ENCODE data around the gene LGMN. TPM values are rescaled to one million over a fixed set of nuclear protein-coding genes. Genes with fewer than 3 reads are reported as not detected.

LGMN gene
- total and polyA plus RNA-seq, 4 donors = 115 to 182 (median 136) TPM

DNA sequence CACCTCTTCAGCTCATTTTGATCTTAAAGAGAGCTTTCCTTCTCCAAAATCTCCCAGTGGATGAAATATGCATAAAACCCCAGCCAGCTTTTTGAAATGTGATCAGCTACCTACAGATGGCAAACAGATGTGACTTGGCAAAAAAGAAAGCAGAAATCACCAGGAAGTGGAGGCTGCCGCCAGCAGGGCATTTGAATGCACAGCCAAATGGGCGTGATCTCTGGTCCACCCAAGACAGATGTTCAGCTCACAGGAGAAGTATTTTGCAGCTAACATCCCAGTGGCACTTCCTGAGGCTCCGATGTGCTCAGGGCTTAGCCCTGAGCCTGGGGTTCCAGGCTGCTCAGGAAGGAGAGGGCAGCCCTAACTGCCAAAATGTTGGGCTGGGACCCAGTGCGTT, 78.3 kb downstream of the LGMN start:
- 19 to 51% methylated on average over 4 of the region's 4 CpGs for WGBS, 2 donors
- H3K27ac ChIP-seq (ENCODE audit: low read depth in 1 of 2, low read length in 1 of 2) = peak overlapping the region in 1 of 2 donors; percentile 20
- no peaks in the 10 kb centered on the region for H3K9me3 ChIP-seq (ENCODE audit: control insufficient read depth in 4 of 4, insufficient read depth in 3 of 4, low read length in 3 of 4)
- no peak overlapping the region for H3K9ac ChIP-seq (ENCODE audit: insufficient read depth in 1 of 2, low read length in 2 of 2)
- H3K27me3 ChIP-seq (ENCODE audit: control insufficient read depth in 3 of 3, insufficient read depth in 3 of 3, low read length in 2 of 3) = no peaks in the 10 kb centered on the region
- peak; percentile 52 to 75 (median 71) for DNase-seq
- peaks cover 0 to 9% (median 0%) of the 10 kb centered on the region in 5 donors for H3K4me1 ChIP-seq (ENCODE audit: control insufficient read depth in 5 of 5, insufficient read depth in 5 of 5, low read length in 5 of 5)
- H3K36me3 ChIP-seq (ENCODE audit: control insufficient read depth in 4 of 4, insufficient read depth in 4 of 4, low read length in 4 of 4) = peaks cover 0 to 10% (median 8%) of the 10 kb centered on the region in 4 donors
- TF ChIP-seq, protein P1, sequence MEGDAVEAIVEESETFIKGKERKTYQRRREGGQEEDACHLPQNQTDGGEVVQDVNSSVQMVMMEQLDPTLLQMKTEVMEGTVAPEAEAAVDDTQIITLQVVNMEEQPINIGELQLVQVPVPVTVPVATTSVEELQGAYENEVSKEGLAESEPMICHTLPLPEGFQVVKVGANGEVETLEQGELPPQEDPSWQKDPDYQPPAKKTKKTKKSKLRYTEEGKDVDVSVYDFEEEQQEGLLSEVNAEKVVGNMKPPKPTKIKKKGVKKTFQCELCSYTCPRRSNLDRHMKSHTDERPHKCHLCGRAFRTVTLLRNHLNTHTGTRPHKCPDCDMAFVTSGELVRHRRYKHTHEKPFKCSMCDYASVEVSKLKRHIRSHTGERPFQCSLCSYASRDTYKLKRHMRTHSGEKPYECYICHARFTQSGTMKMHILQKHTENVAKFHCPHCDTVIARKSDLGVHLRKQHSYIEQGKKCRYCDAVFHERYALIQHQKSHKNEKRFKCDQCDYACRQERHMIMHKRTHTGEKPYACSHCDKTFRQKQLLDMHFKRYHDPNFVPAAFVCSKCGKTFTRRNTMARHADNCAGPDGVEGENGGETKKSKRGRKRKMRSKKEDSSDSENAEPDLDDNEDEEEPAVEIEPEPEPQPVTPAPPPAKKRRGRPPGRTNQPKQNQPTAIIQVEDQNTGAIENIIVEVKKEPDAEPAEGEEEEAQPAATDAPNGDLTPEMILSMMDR (IDR thresholded peaks at IDR 0.05; ENCODE audit: control extremely low read depth, extremely low read depth) = no peak
- ATAC-seq (ENCODE audit: insufficient read depth, low FRiP score) = no peak
- H3K4me3 ChIP-seq = no peak overlapping the region

DNA sequence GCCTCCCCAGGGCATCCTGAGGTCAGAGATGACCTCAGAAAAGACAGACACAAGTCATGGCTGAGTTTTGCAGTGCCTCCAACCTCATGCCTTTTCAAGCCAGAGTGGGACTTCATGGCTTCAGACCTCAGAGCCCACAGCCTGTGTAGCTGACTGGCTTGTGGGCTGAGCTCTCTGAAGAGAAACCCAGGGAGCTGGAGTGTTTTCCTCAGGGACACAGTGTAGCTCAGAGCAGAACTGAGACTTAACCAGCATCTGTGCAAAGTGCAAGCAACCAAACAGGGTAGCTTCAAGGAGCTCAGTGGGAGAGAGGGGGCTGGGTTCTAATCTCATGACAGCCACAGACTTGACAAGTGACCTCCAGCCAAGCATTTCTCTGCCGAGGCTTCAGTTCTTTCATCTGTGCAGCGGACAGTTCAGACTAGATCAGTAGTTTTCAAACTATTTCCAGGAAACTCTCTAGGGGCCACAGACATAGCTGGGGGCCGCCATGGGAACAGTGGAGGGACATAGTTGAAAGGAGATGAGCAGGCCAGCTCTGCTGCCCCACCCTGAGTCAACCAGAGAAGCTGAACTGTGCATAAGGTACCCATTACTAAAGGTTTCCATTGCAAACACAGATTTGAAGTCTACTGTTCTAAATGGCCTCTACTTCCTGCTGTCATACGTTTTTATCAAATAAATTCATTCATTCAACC, 80.0 kb downstream of the LGMN start:
- TF ChIP-seq, protein P1 (IDR thresholded peaks at IDR 0.05; ENCODE audit: control extremely low read depth, extremely low read depth) = no peak
- ATAC-seq (ENCODE audit: insufficient read depth, low FRiP score) (no peak), DNase-seq (no peak)
- no peaks in the 10 kb centered on the region for H3K9me3 ChIP-seq (ENCODE audit: control insufficient read depth in 4 of 4, insufficient read depth in 3 of 4, low read length in 3 of 4)
- H3K36me3 ChIP-seq (ENCODE audit: control insufficient read depth in 4 of 4, insufficient read depth in 4 of 4, low read length in 4 of 4) = peaks cover 0 to 12% (median 9%) of the 10 kb centered on the region in 4 donors
- H3K27me3 ChIP-seq (ENCODE audit: control insufficient read depth in 3 of 3, insufficient read depth in 3 of 3, low read length in 2 of 3) = no peaks in the 10 kb centered on the region
- H3K4me3 ChIP-seq = no peak overlapping the region
- no peak overlapping the region for H3K9ac ChIP-seq (ENCODE audit: insufficient read depth in 1 of 2, low read length in 2 of 2)
- peaks cover 0 to 9% (median 0%) of the 10 kb centered on the region in 5 donors for H3K4me1 ChIP-seq (ENCODE audit: control insufficient read depth in 5 of 5, insufficient read depth in 5 of 5, low read length in 5 of 5)
- 64 to 68% methylated on average over 4 of the region's 4 CpGs for WGBS, 2 donors
- H3K27ac ChIP-seq (ENCODE audit: low read depth in 1 of 2, low read length in 1 of 2) = no peak overlapping the region

DNA sequence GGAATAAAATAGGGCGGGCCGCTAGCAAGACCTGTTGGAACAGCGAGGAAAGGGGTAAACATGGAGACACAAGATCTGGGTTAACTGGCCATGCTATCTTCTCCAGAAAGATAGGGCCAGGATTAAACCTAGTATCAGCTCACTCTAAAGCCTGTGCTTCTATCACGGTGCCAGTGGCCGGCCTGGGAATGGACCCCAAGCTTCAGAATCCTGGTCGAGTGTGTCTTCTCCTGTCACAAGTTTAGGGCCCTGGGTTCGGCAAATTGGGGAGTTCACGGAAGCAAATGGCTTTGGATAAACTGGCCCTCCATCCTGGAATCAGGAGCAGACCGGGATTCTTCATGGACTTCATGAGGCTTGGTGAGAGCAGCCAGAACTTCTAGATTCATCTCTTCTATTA, 82.2 kb downstream of the LGMN start:
- DNase-seq (no peak), ATAC-seq (ENCODE audit: insufficient read depth, low FRiP score) (no peak)
- H3K4me3 ChIP-seq = no peak overlapping the region
- H3K4me1 ChIP-seq (ENCODE audit: control insufficient read depth in 5 of 5, insufficient read depth in 5 of 5, low read length in 5 of 5) = peaks cover 0 to 9% (median 0%) of the 10 kb centered on the region in 5 donors
- peaks cover 0 to 22% (median 9%) of the 10 kb centered on the region in 4 donors for H3K36me3 ChIP-seq (ENCODE audit: control insufficient read depth in 4 of 4, insufficient read depth in 4 of 4, low read length in 4 of 4)
- H3K9ac ChIP-seq (ENCODE audit: insufficient read depth in 1 of 2, low read length in 2 of 2) = no peak overlapping the region
- TF ChIP-seq, protein P1 (IDR thresholded peaks at IDR 0.05; ENCODE audit: control extremely low read depth, extremely low read depth) = no peak
- peak overlapping the region in 1 of 2 donors; percentile 55 for H3K27ac ChIP-seq (ENCODE audit: low read depth in 1 of 2, low read length in 1 of 2)
- WGBS, 2 donors = 87 to 93% methylated on average over 9 of the region's 9 CpGs
- no peaks in the 10 kb centered on the region for H3K9me3 ChIP-seq (ENCODE audit: control insufficient read depth in 4 of 4, insufficient read depth in 3 of 4, low read length in 3 of 4)
- H3K27me3 ChIP-seq (ENCODE audit: control insufficient read depth in 3 of 3, insufficient read depth in 3 of 3, low read length in 2 of 3) = no peaks in the 10 kb centered on the region

All from lung (tissue), 12 donors.